Measurements from ENCODE around the gene CEP131. TPM values are rescaled to one million over a fixed set of nuclear protein-coding genes. Genes with fewer than 3 reads are reported as not detected.

CEP131 gene
- total RNA-seq, 2 experiments from 2014 or later: 13.6 to 19.5 TPM

- ChIA-PET POLR2A (no interaction called here), CTCF (no interaction called here)
- DNase-seq: no peak
- no peaks in the 10 kb centered on the region for H3K36me3 Mint-ChIP-seq (ENCODE audit: low read depth)
- H3K27ac Mint-ChIP-seq: no peak overlapping the region
- H3K27me3 Mint-ChIP-seq: no peaks in the 10 kb centered on the region
- H3K4me1 Mint-ChIP-seq: no peaks in the 10 kb centered on the region
- H3K9me3 Mint-ChIP-seq: no peaks in the 10 kb centered on the region
- H3K4me3 Mint-ChIP-seq: no peak overlapping the region
Measured at GRCh38 chr17:81207610-81208581, 14.9 kb downstream of the CEP131 start.

- Mint-ChIP-seq H3K4me1 (no peaks in the 10 kb centered on the region), H3K27ac (no peak overlapping the region), H3K4me3 (no peak overlapping the region), H3K27me3 (no peaks in the 10 kb centered on the region), H3K36me3 (ENCODE audit: low read depth) (no peaks in the 10 kb centered on the region), H3K9me3 (no peaks in the 10 kb centered on the region)
- DNase-seq: no peak
- ChIA-PET POLR2A (no interaction called here), CTCF (interaction anchor here (1.2 kb wide), 1 partner anchor 188 kb away, joined by 3 read pairs; no protein-coding TSS in a partner anchor)
Measured at GRCh38 chr17:81206657-81207056, 16.1 kb downstream of the CEP131 start.

GRCh38 chr17:81206166-81206565 lies 16.6 kb downstream of the CEP131 start:
- H3K36me3 Mint-ChIP-seq (ENCODE audit: low read depth): no peaks in the 10 kb centered on the region

GRCh38 chr17:81204578-81204977 lies 18.2 kb downstream of the CEP131 start:
- Mint-ChIP-seq H3K4me3 (no peak overlapping the region), H3K27ac (no peak overlapping the region), H3K27me3 (no peaks in the 10 kb centered on the region), H3K4me1 (no peaks in the 10 kb centered on the region), H3K36me3 (ENCODE audit: low read depth) (no peaks in the 10 kb centered on the region), H3K9me3 (no peaks in the 10 kb centered on the region)
- POLR2A ChIA-PET: no interaction called here
- CTCF ChIA-PET: interaction anchor here (1.4 kb wide), 1 partner anchor 12 kb away, joined by 4 read pairs; no protein-coding TSS in a partner anchor
- DNase-seq: no peak

More at GRCh38 chr17:81206166-81206565, 16.6 kb downstream of the CEP131 start:
- no peak overlapping the region for H3K27ac Mint-ChIP-seq
- no peak overlapping the region for H3K4me3 Mint-ChIP-seq
- H3K27me3 Mint-ChIP-seq: no peaks in the 10 kb centered on the region
- ChIA-PET CTCF (interaction anchor here (1.2 kb wide), 1 partner anchor 189 kb away, joined by 3 read pairs; no protein-coding TSS in a partner anchor), POLR2A (no interaction called here)
- DNase-seq: no peak
- no peaks in the 10 kb centered on the region for H3K4me1 Mint-ChIP-seq
- no peaks in the 10 kb centered on the region for H3K9me3 Mint-ChIP-seq

GRCh38 chr17:81203136-81203535 lies 19.6 kb downstream of the CEP131 start:
- CTCF ChIA-PET: interaction anchor here (1.4 kb wide), 1 partner anchor 11 kb away, joined by 4 read pairs; no protein-coding TSS in a partner anchor
- DNase-seq: no peak
- no peak overlapping the region for H3K4me3 Mint-ChIP-seq

GRCh38 chr17:81202318-81202717 lies 20.4 kb downstream of the CEP131 start:
- Mint-ChIP-seq H3K4me3 (no peak overlapping the region), H3K27me3 (no peaks in the 10 kb centered on the region), H3K36me3 (ENCODE audit: low read depth) (no peaks in the 10 kb centered on the region), H3K4me1 (no peaks in the 10 kb centered on the region), H3K9me3 (no peaks in the 10 kb centered on the region), H3K27ac (no peak overlapping the region)
- CTCF ChIA-PET: no interaction called here
- POLR2A ChIA-PET: no interaction called here
- DNase-seq: no peak

More at GRCh38 chr17:81203136-81203535, 19.6 kb downstream of the CEP131 start:
- Mint-ChIP-seq H3K4me1 (no peaks in the 10 kb centered on the region), H3K36me3 (ENCODE audit: low read depth) (no peaks in the 10 kb centered on the region), H3K9me3 (no peaks in the 10 kb centered on the region), H3K27ac (no peak overlapping the region), H3K27me3 (no peaks in the 10 kb centered on the region)
- POLR2A ChIA-PET: no interaction called here

- Mint-ChIP-seq H3K27ac (no peak overlapping the region), H3K9me3 (no peaks in the 10 kb centered on the region), H3K4me1 (no peaks in the 10 kb centered on the region), H3K27me3 (no peaks in the 10 kb centered on the region), H3K36me3 (ENCODE audit: low read depth) (no peaks in the 10 kb centered on the region), H3K4me3 (no peak overlapping the region)
- CTCF ChIA-PET: interaction anchor here (0.5 kb wide), 2 partner anchors 12 to 125 kb away, joined by 3 to 4 read pairs; no protein-coding TSS in a partner anchor
- DNase-seq: peak; percentile 55
- POLR2A ChIA-PET: no interaction called here
Measured at GRCh38 chr17:81200695-81201580, 21.8 kb downstream of the CEP131 start.

GRCh38 chr17:81200201-81200600 lies 22.6 kb downstream of the CEP131 start:
- CTCF ChIA-PET: interaction anchor here (0.5 to 0.6 kb wide), 2 partner anchors 30 to 124 kb away, joined by 3 read pairs; no protein-coding TSS in a partner anchor
- Mint-ChIP-seq H3K36me3 (ENCODE audit: low read depth) (no peaks in the 10 kb centered on the region), H3K27me3 (no peaks in the 10 kb centered on the region), H3K27ac (no peak overlapping the region), H3K4me3 (no peak overlapping the region), H3K9me3 (no peaks in the 10 kb centered on the region), H3K4me1 (no peaks in the 10 kb centered on the region)
- DNase-seq: no peak
- POLR2A ChIA-PET: no interaction called here

GRCh38 chr17:81199482-81199830 lies 23.3 kb downstream of the CEP131 start:
- ChIA-PET CTCF (no interaction called here), POLR2A (no interaction called here)
- H3K27me3 Mint-ChIP-seq: no peaks in the 10 kb centered on the region

GRCh38 chr17:81198826-81199481 lies 23.8 kb downstream of the CEP131 start:
- CTCF ChIA-PET: interaction anchor here (0.8 kb wide), 1 partner anchor 8 kb away, joined by 3 read pairs; no protein-coding TSS in a partner anchor
- Mint-ChIP-seq H3K36me3 (ENCODE audit: low read depth) (no peaks in the 10 kb centered on the region), H3K9me3 (no peaks in the 10 kb centered on the region), H3K27me3 (no peaks in the 10 kb centered on the region), H3K4me3 (no peak overlapping the region), H3K4me1 (no peaks in the 10 kb centered on the region), H3K27ac (no peak overlapping the region)
- DNase-seq: no peak
- POLR2A ChIA-PET: no interaction called here

More at GRCh38 chr17:81199482-81199830, 23.3 kb downstream of the CEP131 start:
- no peak overlapping the region for H3K4me3 Mint-ChIP-seq
- H3K36me3 Mint-ChIP-seq (ENCODE audit: low read depth): no peaks in the 10 kb centered on the region
- no peak overlapping the region for H3K27ac Mint-ChIP-seq
- H3K9me3 Mint-ChIP-seq: no peaks in the 10 kb centered on the region
- no peak for DNase-seq
- H3K4me1 Mint-ChIP-seq: no peaks in the 10 kb centered on the region

- Mint-ChIP-seq H3K36me3 (ENCODE audit: low read depth) (no peaks in the 10 kb centered on the region), H3K9me3 (no peaks in the 10 kb centered on the region), H3K27me3 (no peaks in the 10 kb centered on the region), H3K4me3 (no peak overlapping the region), H3K4me1 (no peaks in the 10 kb centered on the region), H3K27ac (no peak overlapping the region)
- no peak for DNase-seq
- CTCF ChIA-PET: no interaction called here
- POLR2A ChIA-PET: no interaction called here
Measured at GRCh38 chr17:81197831-81198490, 24.8 kb downstream of the CEP131 start.

GRCh38 chr17:81197409-81197795 lies 25.4 kb downstream of the CEP131 start:
- no peaks in the 10 kb centered on the region for H3K27me3 Mint-ChIP-seq
- H3K27ac Mint-ChIP-seq: no peak overlapping the region
- H3K4me3 Mint-ChIP-seq: no peak overlapping the region
- no peaks in the 10 kb centered on the region for H3K36me3 Mint-ChIP-seq (ENCODE audit: low read depth)
- ChIA-PET POLR2A (no interaction called here), CTCF (interaction anchor here (0.6 kb wide), 1 partner anchor 449 kb away, joined by 5 read pairs; no protein-coding TSS in a partner anchor)
- no peaks in the 10 kb centered on the region for H3K9me3 Mint-ChIP-seq
- DNase-seq: no peak
- H3K4me1 Mint-ChIP-seq: no peaks in the 10 kb centered on the region

Measured in activated CD4-positive, alpha-beta T cell treated with anti-CD3 and anti-CD28 coated beads, Interleukin-2, amount 10 ng/mL, durations not matched to agents 7 days and 5 days (primary cell).